K562 (cell line): ENCODE measurements around the gene SCLY. TPM values are rescaled to one million over a fixed set of nuclear protein-coding genes. Genes with fewer than 3 reads are reported as not detected.

Experiments
- ATAC-seq: fragments of 200-7000 bp; cut with Tn5 transposase; 3 replicates; pipeline ENCODE4 v1.9.1; 2020; ENCODE audit warnings: moderate library complexity
- BruUV-seq: library from RNA; stranded (reverse); fragments of 400-500 nt; replicated peaks from 2 replicates; lab custom pipeline; 2021; lab: Mats Ljungman, UMichigan
- CTCF ChIA-PET: fragments of 300-600 bp; formaldehyde crosslinking; extraction: SDS; loops from one replicate; lab custom pipeline; 2021; ENCODE audit warnings: low intra/inter-chr PET ratio; lab: Yijun Ruan, JAX
- POLR2A ChIA-PET: fragments of 300-600, 350-650 bp; sonication (Branson Sonifier 250); formaldehyde crosslinking; extraction: SDS; loops from one replicate; lab custom pipeline; 2021; ENCODE audit warnings: antibody characterized with exemption, inconsistent platforms; lab: Yijun Ruan, JAX
- DNase-seq, 4 experiments: peaks; one replicate each; pipeline versions ENCODE4 v3.0.0 to v3.0.0-alpha.2; 2011 to 2018; ENCODE audit warnings: low spot score in 3 of 4, mixed read lengths in 3 of 4; ENCODE audit errors: extremely low read depth in 1 of 4
- FAIRE-seq: peaks from 2 replicates; lab custom pipeline; 2011; peaks lifted over from hg19 to GRCh38; lab: Jason Lieb, UNC
- H2AFZ ChIP-seq: 2 replicates; pipeline ENCODE4 v1.6.0; 2011; ENCODE audit warnings: low read depth, low read length, control low read depth, inconsistent platforms
- H3K27ac ChIP-seq: fragments of 200-600 bp; 3 replicates; pipeline ENCODE4 v1.8.0; 2011; ENCODE audit warnings: low read depth, mild to moderate bottlenecking, control low read depth, inconsistent platforms, low read length, moderate library complexity, mixed read lengths; ENCODE audit errors: extremely low read depth
- H3K27me3 ChIP-seq, 2 experiments: fragments of 300-600 bp in 1 of 2; 2 replicates in 1 of 2; 3 replicates in 1 of 2; pipeline versions ENCODE4 v1.6.0 to v1.8.0; 2011; ENCODE audit warnings: inconsistent platforms in 2 of 2, low read length in 2 of 2, mild to moderate bottlenecking in 1 of 2, mixed read lengths in 1 of 2, moderate library complexity in 1 of 2; ENCODE audit not compliant: control insufficient read depth in 2 of 2, insufficient read depth in 2 of 2
- H3K36me3 ChIP-seq: fragments of 300-600 bp; 3 replicates; pipeline ENCODE4 v1.8.0; 2011; ENCODE audit warnings: mild to moderate bottlenecking, low read length, inconsistent platforms; ENCODE audit not compliant: control insufficient read depth, insufficient read depth
- H3K4me1 ChIP-seq, 2 experiments: fragments of 200-600 bp in 1 of 2; replicated peaks in 1 of 2; 2 replicates in 1 of 2; 3 replicates in 1 of 2; pipeline versions ENCODE4 v1.5.1 to v1.8.0; 2011; ENCODE audit warnings: inconsistent platforms in 2 of 2, low read length in 2 of 2, mild to moderate bottlenecking in 1 of 2, mixed read lengths in 1 of 2, moderate library complexity in 1 of 2; ENCODE audit not compliant: control insufficient read depth in 2 of 2, insufficient read depth in 2 of 2
- H3K4me2 ChIP-seq: 2 replicates; pipeline ENCODE4 v1.6.1; 2011; ENCODE audit warnings: low read length, control low read depth, inconsistent platforms, mixed read lengths; ENCODE audit not compliant: insufficient read depth
- H3K4me3 ChIP-seq: fragments of 200-600 bp; sonication (generic), shearing (Covaris generic); 2 replicates; pipeline ENCODE4 v1.5.1; 2016; ENCODE audit warnings: control low read depth, inconsistent platforms
- H3K79me2 ChIP-seq: fragments of 200-600 bp; 3 replicates; pipeline ENCODE4 v1.8.0; 2011; ENCODE audit warnings: low read length, inconsistent platforms; ENCODE audit not compliant: control insufficient read depth, insufficient read depth
- H3K9ac ChIP-seq, 2 experiments: 2 replicates each; pipeline versions ENCODE4 v1.6.0 to v1.6.1; 2011; ENCODE audit warnings: low read depth in 2 of 2, low read length in 2 of 2, control low read depth in 1 of 2, inconsistent platforms in 1 of 2, mild to moderate bottlenecking in 1 of 2, mixed read lengths in 1 of 2; ENCODE audit not compliant: insufficient read depth in 1 of 2
- H3K9me1 ChIP-seq: one replicate; pipeline ENCODE4 v1.6.0; 2011; ENCODE audit warnings: inconsistent platforms, mild to moderate bottlenecking, low read length, moderate library complexity; ENCODE audit not compliant: control insufficient read depth, insufficient read depth
- H3K9me3 ChIP-seq: replicated peaks from 2 replicates; pipeline ENCODE4 v1.5.1; 2011; ENCODE audit warnings: low read depth, low read length, inconsistent platforms; ENCODE audit not compliant: control insufficient read depth, insufficient read depth
- H4K20me1 ChIP-seq: replicated peaks from 2 replicates; pipeline ENCODE4 v1.6.1; 2011; ENCODE audit warnings: low read length, inconsistent platforms, mixed read lengths; ENCODE audit not compliant: control insufficient read depth, insufficient read depth
- ARHGAP35 ChIP-seq: fragments of 450-650 bp; IDR thresholded peaks from 2 replicates; pipeline ENCODE4 v1.6.1; 2018; ENCODE audit not compliant: partially characterized antibody
- ARNT ChIP-seq, 2 experiments: fragments of 450-650 bp; IDR thresholded peaks; 2 replicates each; pipeline ENCODE4 v1.6.1; 2016; ENCODE audit warnings: mild to moderate bottlenecking in 1 of 2
- ATF1 ChIP-seq, 2 experiments: fragments of 450-650 bp in 1 of 2; IDR thresholded peaks; 2 replicates each; pipeline ENCODE4 v1.6.1; 2016; ENCODE audit warnings: missing compliant biosample characterization in 1 of 2, missing genetic modification characterization in 1 of 2
- BRD9 ChIP-seq: fragments of 450-650 bp; IDR thresholded peaks from 2 replicates; pipeline ENCODE4 v1.6.1; 2018; ENCODE audit warnings: low read depth; ENCODE audit not compliant: partially characterized antibody
- CBX3 ChIP-seq, 2 experiments: IDR thresholded peaks; 1 replicate in 1 of 2; 2 replicates in 1 of 2; pipeline ENCODE4 v1.6.1; 2012; ENCODE audit warnings: inconsistent platforms in 2 of 2, low read length in 2 of 2, borderline replicate concordance in 1 of 2, control low read depth in 1 of 2
- CREB1 ChIP-seq, 2 experiments: sonication (generic) in 1 of 2; formaldehyde crosslinking in 1 of 2; IDR thresholded peaks; 2 replicates each; pipeline versions ENCODE4 v1.6.1 to v1.8.0; 2012 to 2022; ENCODE audit warnings: inconsistent platforms in 1 of 2, mild to moderate bottlenecking in 1 of 2, missing genetic modification reagents in 1 of 2, moderate library complexity in 1 of 2
- FOXJ2 ChIP-seq: fragments of 200-800 bp; sonication (Bioruptor generic); IDR thresholded peaks from 2 replicates; pipeline ENCODE4 v1.6.1; 2016; ENCODE audit warnings: missing genetic modification characterization, missing compliant biosample characterization
- HDAC1 ChIP-seq, 2 experiments: fragments of 450-650 bp; IDR thresholded peaks; 2 replicates each; pipeline ENCODE4 v1.6.1; 2016 to 2017; ENCODE audit warnings: inconsistent platforms in 1 of 2, mild to moderate bottlenecking in 1 of 2, moderate library complexity in 1 of 2
- ZFP1 ChIP-seq: fragments of 450-650 bp; formaldehyde crosslinking; IDR thresholded peaks from 2 replicates; pipeline ENCODE4 v1.4.0; 2020; ENCODE audit warnings: mild to moderate bottlenecking, mixed read lengths
- ZFP36 ChIP-seq: fragments of 150-350 bp; IDR thresholded peaks from 2 replicates; pipeline ENCODE4 v1.6.1; 2018; ENCODE audit warnings: low read length, low read depth; ENCODE audit not compliant: partially characterized antibody
- ZNF445 ChIP-seq: fragments of 250-450 bp; sonication (Bioruptor Pico); IDR thresholded peaks from 2 replicates; pipeline ENCODE4 v1.4.0; 2020; ENCODE audit warnings: low read depth, mild to moderate bottlenecking, moderate library complexity
- WGBS: fragments of 100-300 bp; shearing (Covaris generic); methylation state at CpG from one replicate; pipeline ENCODE4 v1.1.6; 2016; ENCODE audit warnings: low coverage, mixed read lengths; ENCODE audit not compliant: insufficient coverage; ENCODE audit errors: missing lambda C conversion rate; 5-methylcytosine and 5-hydroxymethylcytosine counted together
- in situ Hi-C: fragments of 300-500 bp; cut with MboI; formaldehyde crosslinking; loops from 4 replicates; pipeline ENCODE4 v1.15.0; 2018; ENCODE audit warnings: inconsistent platforms, mixed read lengths
- intact Hi-C: fragments of 100-400 bp; cut with micrococcal nuclease; formaldehyde crosslinking; loops from 2 replicates; pipeline ENCODE4 v1.14.2; 2022
- polyA plus RNA-seq, 8 experiments: library from polyadenylated mRNA; depleted of rRNA in 4 of 8; stranded (reverse) in 5 of 8; unstranded in 3 of 8; fragments of >200 nt; fragmentation: Nextera tagmentation in 2 of 8; fragmentation: Illumina TruSeq in 1 of 8; extraction: Ambion mirVana in 2 of 8; extraction: Trizol in 1 of 8; gene quantifications; 2 replicates each; pipeline versions ENCODE4 v1.2.1 to v1.2.3, GENCODE V29; 2011 to 2014; ENCODE audit warnings: inconsistent platforms in 1 of 8, missing spikeins in 1 of 8
- total RNA-seq, 7 experiments: library from RNA; depleted of rRNA in 6 of 7; stranded (reverse); fragments of >200 nt in 6 of 7; fragmentation: Illumina TruSeq in 2 of 7; extraction: Trizol in 2 of 7; gene quantifications; 2 replicates each; pipeline versions ENCODE4 v1.2.1 to v1.2.3, GENCODE V29; 2011 to 2021; ENCODE audit warnings: low replicate concordance in 1 of 7
- TF ChIP-seq, protein P1 (sequence below): sonication (generic); formaldehyde crosslinking; IDR thresholded peaks from 2 replicates; pipeline ENCODE4 v1.8.1; 2023; ENCODE audit warnings: mild to moderate bottlenecking, missing genetic modification reagents, moderate library complexity
- TF ChIP-seq, protein P2 (sequence below): fragments of 150-350 bp; IDR thresholded peaks from 2 replicates; pipeline ENCODE4 v1.6.1; 2014; ENCODE audit warnings: low read depth, mild to moderate bottlenecking, low read length, borderline replicate concordance
- TF ChIP-seq, protein P3 (sequence below): sonication (generic); formaldehyde crosslinking; IDR thresholded peaks from 2 replicates; pipeline ENCODE4 v1.8.0; 2022; ENCODE audit warnings: missing genetic modification reagents, mild to moderate bottlenecking, moderate library complexity, borderline replicate concordance
- TF ChIP-seq, protein P4 (sequence below): sonication (generic); formaldehyde crosslinking; IDR thresholded peaks from 2 replicates; pipeline ENCODE4 v1.9.0; 2022; ENCODE audit warnings: mild to moderate bottlenecking, missing genetic modification reagents

The SCLY gene
- total and polyA plus RNA-seq, 9 of the 15 experiments (the other 6 are each of a cell fraction or from before 2014, with no cell fraction given) = 2.6 to 32.2 (median 21.1) TPM

DNA sequence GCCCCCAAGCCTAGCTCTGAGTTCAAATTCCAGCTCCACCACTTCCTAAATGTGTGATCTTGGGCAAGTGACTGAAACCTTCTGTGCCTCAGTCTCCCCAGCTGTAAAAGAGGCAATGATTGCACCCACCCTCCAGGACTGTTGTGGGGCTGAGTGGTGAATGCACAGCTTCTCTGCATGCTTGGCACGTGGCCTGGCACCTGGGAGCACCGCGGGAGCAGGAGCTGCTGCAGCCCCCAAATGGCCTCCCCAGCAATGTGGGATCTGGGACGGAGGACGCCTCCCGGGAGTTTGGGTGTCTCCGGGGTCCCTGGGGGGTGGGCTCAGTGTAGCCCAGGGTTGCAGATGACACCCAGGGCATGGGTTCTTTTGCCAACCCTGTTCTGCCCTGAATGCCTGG lies 79.2 kb downstream of the SCLY start:
- no peaks in the 10 kb centered on the region for H3K79me2 ChIP-seq
- no peaks in the 10 kb centered on the region for H3K36me3 ChIP-seq
- H2AFZ ChIP-seq = peak overlapping the region; percentile 68; the same call in 1 of the 2 replicates
- no peaks in the 10 kb centered on the region for H3K9me1 ChIP-seq
- BruUV-seq = no TSS peak
- peaks cover 2% of the 10 kb centered on the region; the same call in 1 of the 2 replicates for H4K20me1 ChIP-seq
- H3K4me2 ChIP-seq = 0 out of 2 replicates have a peak overlapping the region, but pooled peaks have one; percentile 21
- H3K9me3 ChIP-seq = no peaks in the 10 kb centered on the region
- FAIRE-seq = no peak
- intact Hi-C loops = no loop called here
- in situ Hi-C loops = no loop called here
- peak overlapping the region in 1 of 2 experiments; percentile 32; a peak in 1 of 4 replicates for H3K9ac ChIP-seq
- WGBS = 43% methylated on average over 5 of the region's 7 CpGs
- H3K27me3 ChIP-seq = peaks cover 0 to 5% of the 10 kb centered on the region in 2 experiments; a peak in 2 of 5 replicates
- no peak overlapping the region for H3K4me3 ChIP-seq
- no peak for ATAC-seq
- POLR2A ChIA-PET = no interaction called here
- H3K4me1 ChIP-seq = peaks cover 6 to 55% of the 10 kb centered on the region in 2 experiments; a peak in 4 of 5 replicates
- no peak for DNase-seq
- CTCF ChIA-PET = interaction anchor here (1.0 to 1.1 kb wide), 2 partner anchors 281 to 284 kb away, joined by 3 read pairs; no protein-coding TSS in a partner anchor
- H3K27ac ChIP-seq = no peak overlapping the region
- TF ChIP-seq ZFP36 (no peak), ATF1 (CRISPR knock-in tag; IDR thresholded peaks at IDR 0.05) (no peak), ATF1 (tag; IDR thresholded peaks at IDR 0.05) (no peak), CREB1 (IDR thresholded peaks at IDR 0.05) (no peak), CREB1 (CRISPR knock-in tag; IDR thresholded peaks at IDR 0.05) (0 out of 2 replicates have a peak, but pooled peaks have one; percentile 31), CBX3 (IDR thresholded peaks at IDR 0.05; ENCODE audit: borderline replicate concordance in 1 of 2, low read length in 2 of 2) (no peak), ARHGAP35 (no peak), FOXJ2 (no peak), BRD9 (no peak), ARNT (IDR thresholded peaks at IDR 0.05) (no peak), ZNF445 (no peak), ZFP1 (CRISPR knock-in tag) (no peak), HDAC1 (IDR thresholded peaks at IDR 0.05) (no peak)
- TF ChIP-seq, protein P1, sequence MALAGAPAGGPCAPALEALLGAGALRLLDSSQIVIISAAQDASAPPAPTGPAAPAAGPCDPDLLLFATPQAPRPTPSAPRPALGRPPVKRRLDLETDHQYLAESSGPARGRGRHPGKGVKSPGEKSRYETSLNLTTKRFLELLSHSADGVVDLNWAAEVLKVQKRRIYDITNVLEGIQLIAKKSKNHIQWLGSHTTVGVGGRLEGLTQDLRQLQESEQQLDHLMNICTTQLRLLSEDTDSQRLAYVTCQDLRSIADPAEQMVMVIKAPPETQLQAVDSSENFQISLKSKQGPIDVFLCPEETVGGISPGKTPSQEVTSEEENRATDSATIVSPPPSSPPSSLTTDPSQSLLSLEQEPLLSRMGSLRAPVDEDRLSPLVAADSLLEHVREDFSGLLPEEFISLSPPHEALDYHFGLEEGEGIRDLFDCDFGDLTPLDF (CRISPR knock-in tag) = no peak
- TF ChIP-seq, protein P2, sequence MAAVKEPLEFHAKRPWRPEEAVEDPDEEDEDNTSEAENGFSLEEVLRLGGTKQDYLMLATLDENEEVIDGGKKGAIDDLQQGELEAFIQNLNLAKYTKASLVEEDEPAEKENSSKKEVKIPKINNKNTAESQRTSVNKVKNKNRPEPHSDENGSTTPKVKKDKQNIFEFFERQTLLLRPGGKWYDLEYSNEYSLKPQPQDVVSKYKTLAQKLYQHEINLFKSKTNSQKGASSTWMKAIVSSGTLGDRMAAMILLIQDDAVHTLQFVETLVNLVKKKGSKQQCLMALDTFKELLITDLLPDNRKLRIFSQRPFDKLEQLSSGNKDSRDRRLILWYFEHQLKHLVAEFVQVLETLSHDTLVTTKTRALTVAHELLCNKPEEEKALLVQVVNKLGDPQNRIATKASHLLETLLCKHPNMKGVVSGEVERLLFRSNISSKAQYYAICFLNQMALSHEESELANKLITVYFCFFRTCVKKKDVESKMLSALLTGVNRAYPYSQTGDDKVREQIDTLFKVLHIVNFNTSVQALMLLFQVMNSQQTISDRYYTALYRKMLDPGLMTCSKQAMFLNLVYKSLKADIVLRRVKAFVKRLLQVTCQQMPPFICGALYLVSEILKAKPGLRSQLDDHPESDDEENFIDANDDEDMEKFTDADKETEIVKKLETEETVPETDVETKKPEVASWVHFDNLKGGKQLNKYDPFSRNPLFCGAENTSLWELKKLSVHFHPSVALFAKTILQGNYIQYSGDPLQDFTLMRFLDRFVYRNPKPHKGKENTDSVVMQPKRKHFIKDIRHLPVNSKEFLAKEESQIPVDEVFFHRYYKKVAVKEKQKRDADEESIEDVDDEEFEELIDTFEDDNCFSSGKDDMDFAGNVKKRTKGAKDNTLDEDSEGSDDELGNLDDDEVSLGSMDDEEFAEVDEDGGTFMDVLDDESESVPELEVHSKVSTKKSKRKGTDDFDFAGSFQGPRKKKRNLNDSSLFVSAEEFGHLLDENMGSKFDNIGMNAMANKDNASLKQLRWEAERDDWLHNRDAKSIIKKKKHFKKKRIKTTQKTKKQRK = no peak
- TF ChIP-seq, protein P3, sequence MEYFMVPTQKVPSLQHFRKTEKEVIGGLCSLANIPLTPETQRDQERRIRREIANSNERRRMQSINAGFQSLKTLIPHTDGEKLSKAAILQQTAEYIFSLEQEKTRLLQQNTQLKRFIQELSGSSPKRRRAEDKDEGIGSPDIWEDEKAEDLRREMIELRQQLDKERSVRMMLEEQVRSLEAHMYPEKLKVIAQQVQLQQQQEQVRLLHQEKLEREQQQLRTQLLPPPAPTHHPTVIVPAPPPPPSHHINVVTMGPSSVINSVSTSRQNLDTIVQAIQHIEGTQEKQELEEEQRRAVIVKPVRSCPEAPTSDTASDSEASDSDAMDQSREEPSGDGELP (CRISPR knock-in tag) = 0 out of 2 replicates have a peak, but pooled peaks have one; percentile 2
- TF ChIP-seq, protein P4, sequence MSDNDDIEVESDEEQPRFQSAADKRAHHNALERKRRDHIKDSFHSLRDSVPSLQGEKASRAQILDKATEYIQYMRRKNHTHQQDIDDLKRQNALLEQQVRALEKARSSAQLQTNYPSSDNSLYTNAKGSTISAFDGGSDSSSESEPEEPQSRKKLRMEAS = peak; percentile 6; the same call in 1 of the 2 replicates
